SJSA1 (cell line): ENCODE data around the gene RNF152. TPM values are rescaled to one million over a fixed set of nuclear protein-coding genes. Genes with fewer than 3 reads are reported as not detected.
"Not testable (repeated sequence)": the region's sequence is repeated elsewhere in the genome, so short reads cannot be mapped to it uniquely, and the experiment has no call there.

Experiments
- DNase-seq, 2 experiments: peaks; one replicate each; pipeline ENCODE4 v3.0.0-alpha.2; 2015 to 2020; ENCODE audit warnings: low spot score in 2 of 2, low read depth in 1 of 2
- H3K27ac ChIP-seq: fragments of 250-450 bp; sonication (Bioruptor Pico); 2 replicates; pipeline ENCODE4 v1.5.1; 2020; ENCODE audit warnings: mild to moderate bottlenecking, moderate library complexity
- H3K27me3 ChIP-seq: fragments of 250-450 bp; sonication (Bioruptor Pico); replicated peaks from 2 replicates; pipeline ENCODE4 v1.5.1; 2020; ENCODE audit warnings: mild to moderate bottlenecking, moderate library complexity
- H3K36me3 ChIP-seq: fragments of 250-450 bp; sonication (Bioruptor Pico); 2 replicates; pipeline ENCODE4 v1.5.1; 2020; ENCODE audit warnings: mild to moderate bottlenecking
- H3K4me1 ChIP-seq: fragments of 250-450 bp; sonication (Bioruptor Pico); replicated peaks from 2 replicates; pipeline ENCODE4 v1.6.1; 2021; ENCODE audit warnings: mild to moderate bottlenecking
- H3K4me3 ChIP-seq: fragments of 250-450 bp; sonication (Bioruptor Pico); 2 replicates; pipeline ENCODE4 v1.5.1; 2020; ENCODE audit warnings: mild to moderate bottlenecking
- H3K9me3 ChIP-seq: fragments of 250-450 bp; sonication (Bioruptor Pico); replicated peaks from 2 replicates; pipeline ENCODE4 v1.5.1; 2020; ENCODE audit warnings: mild to moderate bottlenecking
- total RNA-seq: library from RNA; depleted of rRNA; stranded (reverse); fragments of >200 nt; shearing (Covaris generic); gene quantifications from 2 replicates; pipeline ENCODE4 v1.2.3, GENCODE V29; 2014

The RNF152 gene
- total RNA-seq, 1 experiment from 2014 or later: 18.0 TPM

DNA sequence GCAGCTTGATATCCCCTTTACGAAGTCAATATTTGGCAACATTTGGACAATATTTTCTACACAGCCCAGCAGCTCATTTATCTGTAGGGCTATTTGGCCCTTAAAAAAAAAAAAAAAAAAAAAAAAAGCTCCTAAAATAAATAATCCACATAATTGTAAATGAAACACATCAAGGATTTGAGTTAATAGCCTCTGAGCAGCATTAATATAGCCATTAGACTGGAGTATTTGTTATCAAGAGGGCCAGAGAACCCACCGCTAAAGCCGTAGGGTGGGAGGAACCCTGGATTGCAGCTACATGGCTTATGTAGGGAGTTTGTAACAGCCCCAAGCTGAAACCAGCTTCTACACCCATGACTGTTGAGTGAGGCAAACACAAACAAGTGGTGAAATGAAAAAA lies 84.5 kb downstream of the RNF152 start:
- Histone ChIP-seq H3K27ac (no peak overlapping the region), H3K36me3 (0 out of 2 replicates have a peak, but pooled peaks cover 6% of the 10 kb centered on the region), H3K9me3 (no peaks in the 10 kb centered on the region), H3K4me1 (no peaks in the 10 kb centered on the region), H3K27me3 (no peaks in the 10 kb centered on the region), H3K4me3 (no peak overlapping the region)
- DNase-seq: no peak

DNA sequence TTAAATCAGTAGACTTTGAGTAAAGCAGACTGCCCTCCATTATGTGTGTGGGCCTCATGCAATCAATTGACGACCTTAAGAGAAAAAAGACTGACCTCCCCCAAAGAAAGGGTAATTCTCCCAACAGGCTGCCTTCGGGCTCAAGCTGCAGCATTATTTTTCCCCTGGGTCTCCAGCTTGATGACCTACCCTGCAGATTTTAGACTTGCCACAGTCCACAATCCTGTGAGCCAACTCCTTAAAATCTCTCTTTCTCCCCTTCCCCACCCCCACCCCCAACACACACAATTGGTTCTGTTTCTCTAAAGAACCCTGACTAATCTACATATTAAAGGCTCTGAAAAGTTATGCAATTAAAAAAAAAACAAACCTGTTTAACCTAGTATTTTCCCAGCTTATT lies 89.4 kb downstream of the RNF152 start:
- DNase-seq: no peak
- no peak overlapping the region for H3K4me3 ChIP-seq
- H3K4me1 ChIP-seq: no peaks in the 10 kb centered on the region
- no peaks in the 10 kb centered on the region for H3K27me3 ChIP-seq
- H3K27ac ChIP-seq: no peak overlapping the region
- H3K36me3 ChIP-seq: no peaks in the 10 kb centered on the region
- no peaks in the 10 kb centered on the region for H3K9me3 ChIP-seq

DNA sequence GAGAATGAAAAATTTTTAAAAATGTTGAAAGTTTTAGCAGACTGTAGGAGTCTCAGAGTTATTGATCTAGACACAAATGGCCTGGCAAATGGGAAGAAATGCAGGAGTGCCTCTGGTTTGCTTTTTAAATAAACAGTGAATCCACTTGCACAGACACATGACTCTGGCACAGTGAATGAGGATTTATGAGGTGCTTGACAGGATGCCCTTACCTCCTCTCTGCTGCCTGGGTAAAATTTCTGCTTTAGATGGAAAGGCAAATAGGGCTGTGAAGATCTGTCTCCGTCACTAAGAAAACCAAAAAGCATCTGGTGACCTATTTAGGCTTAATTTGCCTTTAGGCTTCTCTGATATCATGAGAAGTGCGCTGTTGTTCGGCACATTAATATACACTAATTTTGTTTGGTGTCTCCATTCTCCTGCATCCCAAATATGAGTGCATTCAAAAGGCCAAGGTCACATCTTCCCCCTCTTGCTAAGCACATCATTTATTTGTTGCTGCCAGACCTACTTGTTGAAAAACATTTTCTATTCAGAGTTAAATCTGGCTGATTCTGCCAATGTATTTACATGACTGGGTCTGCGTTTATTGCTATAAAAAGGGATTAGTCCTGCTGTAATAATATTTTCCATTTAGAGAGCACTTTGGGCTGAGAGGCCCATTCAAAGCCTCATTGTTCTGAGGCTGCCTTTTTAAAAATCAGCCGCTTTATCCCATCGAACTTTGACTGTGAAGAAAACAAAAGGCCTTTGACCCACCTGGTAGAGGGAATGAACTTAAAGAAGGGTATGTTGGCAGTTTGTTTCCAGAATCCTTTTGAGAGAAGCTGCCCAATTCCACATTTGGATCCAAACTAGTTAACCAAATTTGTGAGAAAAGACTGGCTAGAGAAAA lies 94.9 kb downstream of the RNF152 start:
- no peaks in the 10 kb centered on the region for H3K36me3 ChIP-seq
- H3K27ac ChIP-seq: no peak overlapping the region
- H3K9me3 ChIP-seq: no peaks in the 10 kb centered on the region
- H3K4me1 ChIP-seq: no peaks in the 10 kb centered on the region
- DNase-seq: no peak
- no peaks in the 10 kb centered on the region for H3K27me3 ChIP-seq
- H3K4me3 ChIP-seq: no peak overlapping the region

DNA sequence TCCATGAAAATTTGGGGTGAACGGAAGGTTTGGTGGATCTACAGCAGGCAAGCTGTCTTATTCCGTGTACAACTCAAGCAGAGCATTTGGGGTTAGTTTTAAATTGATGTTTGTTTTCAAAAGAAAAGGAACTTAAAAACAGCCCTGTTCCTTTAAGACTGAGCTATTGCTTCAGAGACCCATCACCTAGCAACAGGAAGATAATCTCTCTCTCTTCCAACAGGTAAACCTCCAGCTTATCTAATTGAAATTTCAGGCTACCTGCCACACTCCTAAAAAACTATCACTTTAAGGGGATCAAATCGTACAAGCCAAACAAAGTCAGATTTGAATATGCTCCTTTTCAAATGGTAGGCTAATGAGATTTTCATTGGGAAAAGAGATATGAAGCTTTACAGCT lies 101.8 kb downstream of the RNF152 start:
- H3K9me3 ChIP-seq: no peaks in the 10 kb centered on the region
- no peak overlapping the region for H3K4me3 ChIP-seq
- no peaks in the 10 kb centered on the region for H3K27me3 ChIP-seq
- no peaks in the 10 kb centered on the region for H3K4me1 ChIP-seq
- H3K27ac ChIP-seq: no peak overlapping the region
- H3K36me3 ChIP-seq: no peaks in the 10 kb centered on the region
- no peak for DNase-seq

DNA sequence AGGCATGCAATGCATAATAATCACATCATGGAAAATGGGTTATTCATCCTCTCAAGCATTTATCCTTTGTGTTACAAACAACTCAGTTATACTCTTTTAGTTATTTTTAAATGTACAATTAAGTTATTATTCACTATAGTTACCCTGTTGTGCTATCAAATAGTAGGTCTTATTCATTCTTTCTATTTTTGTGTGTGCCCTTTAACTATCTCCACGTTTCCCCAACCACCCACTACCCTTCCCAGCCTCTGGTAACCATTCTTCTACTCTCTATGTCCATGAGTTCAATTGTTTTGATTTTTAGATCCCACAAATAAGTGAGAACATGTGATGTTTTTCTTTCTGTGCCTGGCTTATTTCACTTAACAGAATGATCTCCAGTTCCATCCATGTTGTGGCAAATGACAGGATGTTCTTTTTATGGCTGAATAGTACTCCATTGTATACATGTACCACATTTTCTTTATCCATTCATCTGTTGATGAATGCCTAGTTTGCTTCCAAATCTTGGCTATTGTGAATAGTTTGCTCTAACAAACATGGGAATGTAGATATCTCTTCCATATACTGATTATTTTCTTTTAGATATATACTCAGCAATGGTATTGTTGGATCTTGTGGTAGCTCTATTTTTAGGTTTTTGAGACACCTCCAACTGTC lies 105.7 kb downstream of the RNF152 start:
- H3K36me3 ChIP-seq, H3K27ac ChIP-seq, H3K4me1 ChIP-seq, H3K9me3 ChIP-seq, H3K27me3 ChIP-seq, H3K4me3 ChIP-seq, DNase-seq: not testable (repeated sequence)

DNA sequence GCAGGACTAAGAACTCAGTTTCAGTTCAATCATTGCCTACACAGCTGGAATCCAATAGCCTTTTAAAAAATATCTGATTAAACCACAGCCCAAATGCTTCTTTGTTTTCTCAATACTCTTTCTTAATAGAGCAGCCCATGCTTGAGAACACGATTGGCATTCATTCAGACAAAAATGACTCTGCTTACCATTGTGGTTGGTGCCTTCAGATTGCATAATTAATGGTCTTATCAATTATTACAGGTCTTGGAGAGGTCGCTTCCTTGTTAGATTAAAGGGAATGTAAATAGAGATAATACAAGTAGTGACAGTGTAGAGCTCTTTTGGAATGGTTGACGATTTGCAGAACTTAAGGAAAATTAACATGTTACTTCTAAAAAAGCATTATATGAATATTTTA lies 107.2 kb downstream of the RNF152 start:
- no peaks in the 10 kb centered on the region for H3K27me3 ChIP-seq
- H3K4me1 ChIP-seq: no peaks in the 10 kb centered on the region
- no peak overlapping the region for H3K27ac ChIP-seq
- no peak for DNase-seq
- H3K9me3 ChIP-seq: no peaks in the 10 kb centered on the region
- no peak overlapping the region for H3K4me3 ChIP-seq
- H3K36me3 ChIP-seq: no peaks in the 10 kb centered on the region

DNA sequence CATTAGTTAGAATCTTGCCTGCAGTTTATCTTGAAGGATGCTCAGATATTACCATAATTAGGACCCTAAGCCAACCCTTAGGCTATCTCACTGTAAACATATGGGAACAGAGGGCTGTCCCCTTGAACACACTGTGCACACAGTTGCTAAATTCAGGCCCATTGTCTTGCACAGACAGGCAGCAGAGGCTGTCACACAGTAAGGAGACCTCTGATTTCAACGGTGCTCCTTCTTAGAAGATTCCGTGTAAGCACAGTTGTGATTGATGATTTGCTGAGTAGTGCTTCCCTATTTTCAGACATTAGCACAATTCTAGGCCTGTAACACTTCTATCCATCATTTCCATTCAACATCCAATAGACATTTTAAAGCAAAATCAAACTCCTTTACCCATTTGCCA lies 108.0 kb downstream of the RNF152 start:
- Histone ChIP-seq H3K36me3 (no peaks in the 10 kb centered on the region), H3K4me3 (no peak overlapping the region), H3K27me3 (no peaks in the 10 kb centered on the region), H3K9me3 (no peaks in the 10 kb centered on the region), H3K27ac (no peak overlapping the region), H3K4me1 (no peaks in the 10 kb centered on the region)
- DNase-seq: no peak

DNA sequence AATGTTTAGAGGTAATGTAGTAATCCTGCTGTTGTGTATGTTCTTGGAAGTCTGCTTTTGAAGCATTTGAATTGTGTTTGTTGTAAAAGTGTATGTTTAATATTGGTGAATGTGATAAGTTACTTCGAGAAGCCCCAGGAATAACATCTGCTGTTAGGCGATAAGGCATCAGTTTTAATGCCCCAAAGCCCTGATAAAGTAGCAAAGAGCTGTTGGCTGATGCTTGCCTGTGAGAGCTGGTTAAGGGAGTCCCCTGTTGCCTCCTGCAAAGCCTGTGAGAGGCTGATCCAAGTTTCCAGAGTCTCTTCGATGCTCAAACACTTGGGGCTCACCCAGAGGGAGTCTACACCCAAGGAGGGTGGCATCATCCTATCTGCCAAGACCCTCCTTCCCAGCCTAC lies 110.3 kb downstream of the RNF152 start:
- no peak overlapping the region for H3K27ac ChIP-seq
- no peaks in the 10 kb centered on the region for H3K36me3 ChIP-seq
- no peaks in the 10 kb centered on the region; the same call in 1 of the 2 replicates for H3K9me3 ChIP-seq
- no peaks in the 10 kb centered on the region for H3K4me1 ChIP-seq
- no peak for DNase-seq
- H3K4me3 ChIP-seq: no peak overlapping the region
- no peaks in the 10 kb centered on the region for H3K27me3 ChIP-seq

DNA sequence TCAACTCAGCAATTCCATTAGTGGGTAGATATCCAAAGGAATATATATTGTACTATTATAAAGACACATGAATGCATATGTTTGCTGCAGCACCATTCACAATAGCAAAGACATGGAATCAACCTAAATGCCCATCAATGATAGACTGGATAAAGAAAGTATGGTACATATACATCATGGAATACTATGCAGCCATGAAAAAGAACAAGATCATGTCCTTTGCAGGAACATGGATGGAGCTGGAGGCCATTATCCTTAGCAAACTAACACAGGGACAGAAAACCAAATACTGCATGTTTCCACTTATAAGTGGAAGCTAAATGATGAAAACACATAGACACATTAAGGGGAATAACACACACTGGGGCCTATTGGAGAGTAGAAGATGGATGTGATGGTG lies 116.6 kb downstream of the RNF152 start:
- not testable (repeated sequence) for H3K27ac ChIP-seq, DNase-seq, H3K4me3 ChIP-seq, H3K4me1 ChIP-seq, H3K27me3 ChIP-seq, H3K36me3 ChIP-seq, H3K9me3 ChIP-seq

DNA sequence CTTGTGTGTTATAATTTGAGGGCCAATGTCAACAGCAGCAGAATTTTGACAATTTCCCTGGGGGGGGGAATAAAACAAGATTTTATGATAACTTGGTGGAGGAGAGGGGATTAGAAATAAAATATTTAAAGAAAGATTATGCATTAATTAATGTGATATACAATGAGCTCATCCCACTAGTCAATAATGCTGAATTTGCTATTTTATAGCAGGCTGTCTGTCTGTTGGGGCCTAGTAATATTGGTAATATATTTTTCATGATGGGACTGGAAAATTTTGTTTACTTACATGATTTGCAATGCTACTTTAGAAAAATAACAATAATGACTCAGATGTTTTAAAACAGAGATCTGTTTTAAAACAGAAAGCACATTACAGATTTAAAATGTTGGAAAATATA lies 118.0 kb downstream of the RNF152 start:
- Histone ChIP-seq H3K9me3 (no peaks in the 10 kb centered on the region; the same call in 1 of the 2 replicates), H3K4me1 (no peaks in the 10 kb centered on the region), H3K27ac (no peak overlapping the region), H3K36me3 (no peaks in the 10 kb centered on the region), H3K27me3 (no peaks in the 10 kb centered on the region), H3K4me3 (no peak overlapping the region)
- no peak for DNase-seq

DNA sequence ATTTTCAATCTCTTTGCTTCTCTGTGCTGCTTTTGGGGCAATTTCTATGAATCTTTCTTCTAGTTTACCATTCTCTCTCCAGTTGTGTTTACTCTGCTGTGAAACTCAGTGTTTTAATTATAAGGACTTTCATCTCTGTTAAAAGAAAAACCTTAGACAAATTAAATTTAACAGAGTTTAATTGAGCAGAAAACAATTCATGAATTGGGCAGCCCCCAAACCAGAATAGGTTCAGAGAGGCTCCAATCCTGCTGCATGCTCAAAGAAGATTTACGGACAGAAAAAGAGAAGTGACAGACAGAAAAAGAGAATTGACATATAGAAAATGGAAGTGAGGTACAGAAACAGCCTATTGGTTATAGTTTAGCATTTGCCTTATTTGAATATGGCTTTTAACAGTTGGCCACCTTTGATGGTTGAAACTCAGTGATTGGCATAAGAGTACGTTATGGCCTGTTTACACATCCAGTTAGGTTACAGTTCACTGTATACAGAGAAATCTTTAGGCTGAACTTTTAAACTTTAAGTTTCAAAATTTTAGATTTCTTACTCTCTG lies 120.4 kb downstream of the RNF152 start:
- H3K9me3 ChIP-seq: no peaks in the 10 kb centered on the region; the same call in 1 of the 2 replicates
- no peak for DNase-seq
- H3K4me1 ChIP-seq: no peaks in the 10 kb centered on the region
- no peak overlapping the region for H3K27ac ChIP-seq
- H3K27me3 ChIP-seq: no peaks in the 10 kb centered on the region
- no peaks in the 10 kb centered on the region for H3K36me3 ChIP-seq
- no peak overlapping the region for H3K4me3 ChIP-seq

DNA sequence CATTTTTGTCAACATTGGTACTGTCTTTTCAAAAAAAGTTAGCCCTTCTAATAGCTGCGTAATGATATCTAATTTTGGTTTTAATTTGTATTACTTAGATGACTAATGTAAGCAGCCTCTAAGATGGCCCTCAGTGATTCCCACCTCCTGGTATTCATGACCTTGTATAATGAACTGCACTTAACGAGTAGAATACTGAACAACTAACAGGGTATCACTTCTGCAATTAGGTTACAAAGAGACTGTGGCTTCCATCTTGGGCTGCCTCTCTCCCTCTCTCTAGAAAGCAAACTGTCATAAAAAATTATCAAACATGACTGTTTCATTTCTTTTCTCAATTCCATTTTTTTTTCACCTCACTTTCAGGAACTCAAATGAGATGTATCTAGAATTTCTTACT lies 120.9 kb downstream of the RNF152 start:
- DNase-seq: no peak
- Histone ChIP-seq H3K4me1 (no peaks in the 10 kb centered on the region), H3K27ac (no peak overlapping the region), H3K36me3 (no peaks in the 10 kb centered on the region), H3K27me3 (no peaks in the 10 kb centered on the region), H3K4me3 (no peak overlapping the region), H3K9me3 (no peaks in the 10 kb centered on the region)

DNA sequence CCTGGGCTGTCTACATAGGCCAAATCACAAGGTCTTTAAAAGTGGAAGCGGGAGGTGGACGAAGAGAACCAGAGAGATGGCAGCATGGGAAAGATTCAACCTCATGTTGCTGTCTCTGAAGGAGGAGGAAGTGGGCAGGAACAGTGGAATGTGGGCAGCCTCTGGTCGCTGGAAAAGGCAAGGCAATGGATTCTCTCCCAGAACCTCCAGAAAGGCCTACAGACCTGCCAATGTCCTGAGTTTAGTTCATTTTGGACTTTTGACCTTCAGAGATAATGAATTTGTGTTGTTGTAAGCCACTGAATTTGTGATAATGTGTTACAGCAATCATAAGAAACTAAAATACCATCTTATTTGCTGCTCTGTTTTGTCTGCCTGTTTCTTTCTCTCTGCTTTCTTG lies 122.5 kb downstream of the RNF152 start:
- no peak overlapping the region for H3K27ac ChIP-seq
- H3K36me3 ChIP-seq: no peaks in the 10 kb centered on the region
- DNase-seq: no peak
- H3K27me3 ChIP-seq: no peaks in the 10 kb centered on the region
- H3K4me1 ChIP-seq: no peaks in the 10 kb centered on the region
- no peak overlapping the region for H3K4me3 ChIP-seq
- no peaks in the 10 kb centered on the region for H3K9me3 ChIP-seq

DNA sequence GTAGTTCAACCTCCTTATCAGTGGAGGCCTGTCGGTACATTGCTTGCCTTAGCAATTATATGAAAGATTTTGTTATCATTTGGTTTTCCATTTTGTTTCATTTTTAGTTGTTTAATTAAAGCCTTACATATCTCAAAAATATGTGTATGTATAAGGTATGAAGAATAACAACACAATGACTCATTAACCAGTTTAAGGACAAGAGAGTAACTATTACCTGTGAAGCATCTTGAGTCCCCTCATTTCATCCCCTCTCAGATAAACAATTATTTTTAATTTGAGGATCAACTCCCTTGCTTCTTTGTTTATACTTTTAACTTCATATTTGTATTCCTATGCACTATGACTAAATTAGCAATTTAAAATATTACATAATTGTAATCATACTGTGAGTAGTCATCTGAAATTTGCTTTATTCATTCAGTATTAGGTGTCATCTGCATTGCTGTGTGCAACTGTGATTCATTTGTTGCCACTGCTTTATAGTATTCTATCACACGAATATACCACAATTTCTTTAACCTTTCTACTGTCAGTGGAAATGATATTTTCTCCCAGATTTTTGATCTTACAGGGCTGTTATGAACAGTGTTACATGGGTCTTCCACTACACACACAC lies 126.4 kb downstream of the RNF152 start:
- H3K4me1 ChIP-seq: 0 out of 2 replicates have a peak, but pooled peaks cover 5% of the 10 kb centered on the region
- H3K27me3 ChIP-seq: no peaks in the 10 kb centered on the region
- no peak overlapping the region for H3K4me3 ChIP-seq
- DNase-seq: no peak
- no peak overlapping the region for H3K27ac ChIP-seq
- H3K9me3 ChIP-seq: no peaks in the 10 kb centered on the region
- no peaks in the 10 kb centered on the region for H3K36me3 ChIP-seq
